ENCODE data around the gene GAS2L1. TPM values are rescaled to one million over a fixed set of nuclear protein-coding genes. Genes with fewer than 3 reads are reported as not detected.

The GAS2L1 gene
- total RNA-seq, 1 experiment from 2014 or later = 29.4 TPM

GRCh38 chr22:29328566-29329500 is 22.4 kb downstream of the GAS2L1 start:
- H3K27me3 ChIP-seq (ENCODE audit: insufficient read depth, low read length) = no peaks in the 10 kb centered on the region
- ChIA-PET RAD21 (ENCODE audit: low non-redundant PET in 1 of 2, low total read pairs in 2 of 2, uncharacterized antibody in 2 of 2, unreplicated experiment in 2 of 2) (no interaction called here), CTCF (interaction anchor here (0.6 kb wide), 1 partner anchor 1771 kb away, joined by 3 read pairs; no protein-coding TSS in a partner anchor), POLR2A (no interaction called here)
- H3K4me1 ChIP-seq (ENCODE audit: control insufficient read depth in 1 of 2, insufficient read depth in 2 of 2, low read length in 2 of 2) = peaks cover 0 to 6% of the 10 kb centered on the region in 2 experiments; a peak in 1 of 4 replicates
- TF ChIP-seq EGR1 (IDR thresholded peaks at IDR 0.05; ENCODE audit: low read depth) = no peak
- TF ChIP-seq EZH2 (IDR thresholded peaks at IDR 0.05) = no peak
- no peak for TF ChIP-seq CBX3 (IDR thresholded peaks at IDR 0.05; ENCODE audit: low read depth)
- TF ChIP-seq POLR2A (IDR thresholded peaks at IDR 0.05; ENCODE audit: borderline replicate concordance, extremely low read depth, insufficient read depth, insufficient read length) = no peak
- no peak for TF ChIP-seq CEBPB (IDR thresholded peaks at IDR 0.05; ENCODE audit: low read depth)
- no peak for TF ChIP-seq SRF (IDR thresholded peaks at IDR 0.05; ENCODE audit: low read depth)
- intact Hi-C loops (cut with micrococcal nuclease) = no loop called here
- no peaks in the 10 kb centered on the region for H3K79me2 ChIP-seq (ENCODE audit: insufficient read depth, low read length)
- no peaks in the 10 kb centered on the region for H4K20me1 ChIP-seq (ENCODE audit: insufficient read depth)
- H3K9ac ChIP-seq (ENCODE audit: low read length) = no peak overlapping the region
- H2AFZ ChIP-seq (ENCODE audit: low read depth, low read length, poor library complexity, severe bottlenecking) = no peak overlapping the region
- H3K9me2 ChIP-seq (ENCODE audit: insufficient read depth) = no peaks in the 10 kb centered on the region
- BruUV-seq (replicated peaks) = no TSS peak
- H3K4me3 ChIP-seq (replicated peaks in 1 of 2; ENCODE audit: low read depth in 1 of 2, low read length in 2 of 2) = no peak overlapping the region
- ATAC-seq (no peak), DNase-seq (ENCODE audit: low read depth, low spot score) (no peak)
- peaks cover 0 to 10% of the 10 kb centered on the region in 2 experiments; a peak in 2 of 4 replicates for H3K36me3 ChIP-seq (ENCODE audit: control insufficient read depth in 1 of 2, insufficient read depth in 2 of 2, low read length in 2 of 2)
- H3K27ac ChIP-seq (ENCODE audit: low read depth, low read length) = no peak overlapping the region
- no peak overlapping the region for H3K4me2 ChIP-seq (ENCODE audit: low read length)
- H3K9me3 ChIP-seq (ENCODE audit: control insufficient read depth in 1 of 2, insufficient read depth in 1 of 2, low read depth in 1 of 2, low read length in 2 of 2) = no peaks in the 10 kb centered on the region

- Histone ChIP-seq H3K79me2 (ENCODE audit: insufficient read depth, low read length) (no peaks in the 10 kb centered on the region), H3K9ac (ENCODE audit: low read length) (no peak overlapping the region), H3K36me3 (ENCODE audit: control insufficient read depth in 1 of 2, insufficient read depth in 2 of 2, low read length in 2 of 2) (peaks cover 0 to 10% of the 10 kb centered on the region in 2 experiments; a peak in 2 of 4 replicates), H4K20me1 (ENCODE audit: insufficient read depth) (no peaks in the 10 kb centered on the region), H3K27me3 (ENCODE audit: insufficient read depth, low read length) (no peaks in the 10 kb centered on the region), H3K27ac (ENCODE audit: low read depth, low read length) (no peak overlapping the region), H2AFZ (ENCODE audit: low read depth, low read length, poor library complexity, severe bottlenecking) (no peak overlapping the region), H3K4me3 (replicated peaks in 1 of 2; ENCODE audit: low read depth in 1 of 2, low read length in 2 of 2) (no peak overlapping the region), H3K4me2 (ENCODE audit: low read length) (no peak overlapping the region), H3K9me2 (ENCODE audit: insufficient read depth) (no peaks in the 10 kb centered on the region), H3K4me1 (ENCODE audit: control insufficient read depth in 1 of 2, insufficient read depth in 2 of 2, low read length in 2 of 2) (peaks cover 0 to 6% of the 10 kb centered on the region in 2 experiments; a peak in 1 of 4 replicates), H3K9me3 (ENCODE audit: control insufficient read depth in 1 of 2, insufficient read depth in 1 of 2, low read depth in 1 of 2, low read length in 2 of 2) (no peaks in the 10 kb centered on the region)
- BruUV-seq (replicated peaks) = no TSS peak
- intact Hi-C loops (cut with micrococcal nuclease) = no loop called here
- DNase-seq (ENCODE audit: low read depth, low spot score) = no peak
- ChIA-PET POLR2A (no interaction called here), CTCF (no interaction called here), RAD21 (ENCODE audit: low non-redundant PET in 1 of 2, low total read pairs in 2 of 2, uncharacterized antibody in 2 of 2, unreplicated experiment in 2 of 2) (no interaction called here)
- ATAC-seq = no peak
- TF ChIP-seq SIN3A (IDR thresholded peaks at IDR 0.05; ENCODE audit: low read depth) (no peak), EGR1 (IDR thresholded peaks at IDR 0.05; ENCODE audit: low read depth) (no peak), ELF1 (IDR thresholded peaks at IDR 0.05; ENCODE audit: borderline replicate concordance, low read depth) (no peak), YY1 (IDR thresholded peaks at IDR 0.05; ENCODE audit: extremely low read depth, insufficient replicate concordance, low read depth, low read length) (no peak), JUND (IDR thresholded peaks at IDR 0.05) (no peak), EZH2 (IDR thresholded peaks at IDR 0.05) (no peak), REST (IDR thresholded peaks at IDR 0.05; ENCODE audit: low read depth) (no peak), ZBTB33 (IDR thresholded peaks at IDR 0.05; ENCODE audit: extremely low read depth, insufficient replicate concordance, low read length) (no peak), CEBPB (IDR thresholded peaks at IDR 0.05; ENCODE audit: low read depth) (no peak), ZFX (IDR thresholded peaks at IDR 0.05) (no peak), SRF (IDR thresholded peaks at IDR 0.05; ENCODE audit: low read depth) (no peak), POLR2A (IDR thresholded peaks at IDR 0.05; ENCODE audit: borderline replicate concordance, extremely low read depth, insufficient read depth, insufficient read length) (no peak), RAD21 (IDR thresholded peaks at IDR 0.05; ENCODE audit: low read depth) (no peak)
Observed at GRCh38 chr22:29329581-29329980, 23.1 kb downstream of the GAS2L1 start.
